ENCODE data around the gene LCE2C. TPM values are rescaled to one million over a fixed set of nuclear protein-coding genes. Genes with fewer than 3 reads are reported as not detected.
"Not testable (repeated sequence)": the region's sequence is repeated elsewhere in the genome, so short reads cannot be mapped to it uniquely, and the experiment has no call there.

The LCE2C gene
- total RNA-seq, 4 donors from 2014 or later = 17.6 TPM; not detected in 3

- H3K27me3 ChIP-seq = no peaks in the 10 kb centered on the region
- no peak overlapping the region for H3K4me3 ChIP-seq (replicated peaks in 1 of 3)
- H3K4me1 ChIP-seq = no peaks in the 10 kb centered on the region
- TF ChIP-seq CTCF (IDR thresholded peaks at IDR 0.05) (no peak), POLR2A (IDR thresholded peaks at IDR 0.05) (no peak)
- H3K36me3 ChIP-seq = no peaks in the 10 kb centered on the region
- DNase-seq = no peak
- no peak overlapping the region for H3K27ac ChIP-seq
- no peaks in the 10 kb centered on the region for H3K9me3 ChIP-seq
- intact Hi-C loops (cut with DNase I) = no loop called here
Observed at GRCh38 chr1:152683846-152684245, 8.8 kb downstream of the LCE2C start.

GRCh38 chr1:152685823-152686222 lies 10.7 kb downstream of the LCE2C start, which contains the start of gene LCE2B:
Gene LCE2B (plus strand): TSS chr1:152686123. CDS start chr1:152686844, 721 bp downstream.
- H3K27me3 ChIP-seq; H3K4me1 ChIP-seq; intact Hi-C loops (cut with DNase I); H3K36me3 ChIP-seq; DNase-seq; H3K27ac ChIP-seq; H3K9me3 ChIP-seq; H3K4me3 ChIP-seq (replicated peaks in 1 of 3): not testable (repeated sequence)
- 69 to 73% methylated on average over 3 to 4 of the region's 4 CpGs for WGBS, 2 donors

GRCh38 chr1:152697701-152698600 lies 22.9 kb downstream of the LCE2C start, which contains the start of gene LCE2A:
Gene LCE2A (plus strand): TSS chr1:152698345. CDS start chr1:152698902, 557 bp downstream.
- H3K27me3 ChIP-seq = no peaks in the 10 kb centered on the region
- intact Hi-C loops (cut with DNase I) = no loop called here
- TF ChIP-seq POLR2A (IDR thresholded peaks at IDR 0.05) (no peak), CTCF (IDR thresholded peaks at IDR 0.05) (no peak)
- no peak for DNase-seq
- no peaks in the 10 kb centered on the region for H3K4me1 ChIP-seq
- no peaks in the 10 kb centered on the region for H3K36me3 ChIP-seq
- H3K4me3 ChIP-seq (replicated peaks in 1 of 3) = no peak within 1 kb of the TSS
- no peaks in the 10 kb centered on the region for H3K9me3 ChIP-seq
- H3K27ac ChIP-seq = no peak within 1 kb of the TSS
- 50 to 62% methylated on average over 4 of the region's 4 CpGs for WGBS, 2 donors

GRCh38 chr1:152699746-152700145 lies 24.7 kb downstream of the LCE2C start:
- Histone ChIP-seq H3K27me3 (no peaks in the 10 kb centered on the region), H3K9me3 (no peaks in the 10 kb centered on the region), H3K36me3 (no peaks in the 10 kb centered on the region), H3K4me3 (replicated peaks in 1 of 3) (no peak overlapping the region), H3K4me1 (no peaks in the 10 kb centered on the region), H3K27ac (no peak overlapping the region)
- WGBS, 2 donors = 72 to 78% methylated on average over 4 of the region's 4 CpGs
- TF ChIP-seq POLR2A (IDR thresholded peaks at IDR 0.05) = no peak
- no peak for TF ChIP-seq CTCF (IDR thresholded peaks at IDR 0.05)
- intact Hi-C loops (cut with DNase I) = no loop called here
- no peak for DNase-seq

- TF ChIP-seq POLR2A (IDR thresholded peaks at IDR 0.05) (no peak), CTCF (IDR thresholded peaks at IDR 0.05) (no peak)
- intact Hi-C loops (cut with DNase I) = no loop called here
- 78 to 84% methylated on average over 2 of the region's 2 CpGs for WGBS, 2 donors
- Histone ChIP-seq H3K36me3 (no peaks in the 10 kb centered on the region), H3K4me3 (replicated peaks in 1 of 3) (no peak within 1 kb of the TSS), H3K4me1 (no peaks in the 10 kb centered on the region), H3K27ac (no peak within 1 kb of the TSS), H3K27me3 (no peaks in the 10 kb centered on the region), H3K9me3 (no peaks in the 10 kb centered on the region)
- DNase-seq = no peak
Observed at GRCh38 chr1:152707860-152708259, 32.8 kb downstream of the LCE2C start, which contains the start of gene LCE4A. Gene LCE4A (plus strand): TSS chr1:152708160. CDS start chr1:152709076, 916 bp downstream.
